ENCODE data around the gene ZNF469.

DNA sequence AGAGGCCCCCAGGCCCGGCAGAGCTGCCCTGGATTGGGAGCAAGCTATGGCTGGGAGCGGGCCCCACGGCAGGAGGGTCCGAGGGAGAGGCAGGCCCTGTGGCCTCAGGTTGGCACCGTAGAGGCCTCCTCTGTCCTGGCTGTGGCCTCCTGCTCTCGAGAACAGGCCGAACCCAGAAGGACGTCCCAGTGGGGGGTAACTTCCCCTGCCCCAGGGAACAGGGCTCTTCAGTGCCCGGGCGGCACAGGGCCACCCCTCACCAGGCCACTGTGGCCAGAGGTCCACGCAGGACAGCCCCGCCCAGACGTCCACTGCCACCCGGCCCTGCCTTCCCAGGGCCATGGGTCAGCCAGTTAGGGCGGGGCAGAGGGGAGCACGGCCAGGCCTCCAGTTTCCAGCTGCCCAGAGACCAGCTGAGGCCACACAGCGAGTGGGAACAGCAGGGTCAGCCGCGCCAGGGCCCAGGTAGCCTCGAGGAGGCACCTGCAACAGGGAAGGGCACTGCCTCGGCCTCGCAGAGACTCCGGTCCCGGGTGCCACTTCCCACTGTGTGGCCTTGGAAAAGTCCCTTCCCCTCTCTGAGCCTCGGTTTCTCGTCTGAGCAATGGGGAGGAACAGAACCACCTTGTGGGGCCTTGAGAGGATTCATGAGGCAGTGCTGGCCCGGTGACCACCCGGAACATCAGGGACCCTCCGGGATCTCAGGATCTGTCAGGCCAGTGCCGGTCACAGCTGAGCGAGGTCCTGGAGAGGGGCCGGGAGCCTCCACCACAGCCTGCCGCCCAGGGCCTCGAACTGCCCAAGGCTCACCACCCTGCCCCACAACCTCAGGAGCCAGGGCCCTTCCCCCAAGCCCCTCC, 32.0 kb downstream of the ZNF469 start:
- TF ChIP-seq POLR2A (IDR thresholded peaks at IDR 0.05) = no peak
- TF ChIP-seq, protein P1, sequence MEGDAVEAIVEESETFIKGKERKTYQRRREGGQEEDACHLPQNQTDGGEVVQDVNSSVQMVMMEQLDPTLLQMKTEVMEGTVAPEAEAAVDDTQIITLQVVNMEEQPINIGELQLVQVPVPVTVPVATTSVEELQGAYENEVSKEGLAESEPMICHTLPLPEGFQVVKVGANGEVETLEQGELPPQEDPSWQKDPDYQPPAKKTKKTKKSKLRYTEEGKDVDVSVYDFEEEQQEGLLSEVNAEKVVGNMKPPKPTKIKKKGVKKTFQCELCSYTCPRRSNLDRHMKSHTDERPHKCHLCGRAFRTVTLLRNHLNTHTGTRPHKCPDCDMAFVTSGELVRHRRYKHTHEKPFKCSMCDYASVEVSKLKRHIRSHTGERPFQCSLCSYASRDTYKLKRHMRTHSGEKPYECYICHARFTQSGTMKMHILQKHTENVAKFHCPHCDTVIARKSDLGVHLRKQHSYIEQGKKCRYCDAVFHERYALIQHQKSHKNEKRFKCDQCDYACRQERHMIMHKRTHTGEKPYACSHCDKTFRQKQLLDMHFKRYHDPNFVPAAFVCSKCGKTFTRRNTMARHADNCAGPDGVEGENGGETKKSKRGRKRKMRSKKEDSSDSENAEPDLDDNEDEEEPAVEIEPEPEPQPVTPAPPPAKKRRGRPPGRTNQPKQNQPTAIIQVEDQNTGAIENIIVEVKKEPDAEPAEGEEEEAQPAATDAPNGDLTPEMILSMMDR (IDR thresholded peaks at IDR 0.05) = no peak

Measured in lower leg skin (tissue), 3 donors.